Measurements from ENCODE around the gene HOXA5.

DNA sequence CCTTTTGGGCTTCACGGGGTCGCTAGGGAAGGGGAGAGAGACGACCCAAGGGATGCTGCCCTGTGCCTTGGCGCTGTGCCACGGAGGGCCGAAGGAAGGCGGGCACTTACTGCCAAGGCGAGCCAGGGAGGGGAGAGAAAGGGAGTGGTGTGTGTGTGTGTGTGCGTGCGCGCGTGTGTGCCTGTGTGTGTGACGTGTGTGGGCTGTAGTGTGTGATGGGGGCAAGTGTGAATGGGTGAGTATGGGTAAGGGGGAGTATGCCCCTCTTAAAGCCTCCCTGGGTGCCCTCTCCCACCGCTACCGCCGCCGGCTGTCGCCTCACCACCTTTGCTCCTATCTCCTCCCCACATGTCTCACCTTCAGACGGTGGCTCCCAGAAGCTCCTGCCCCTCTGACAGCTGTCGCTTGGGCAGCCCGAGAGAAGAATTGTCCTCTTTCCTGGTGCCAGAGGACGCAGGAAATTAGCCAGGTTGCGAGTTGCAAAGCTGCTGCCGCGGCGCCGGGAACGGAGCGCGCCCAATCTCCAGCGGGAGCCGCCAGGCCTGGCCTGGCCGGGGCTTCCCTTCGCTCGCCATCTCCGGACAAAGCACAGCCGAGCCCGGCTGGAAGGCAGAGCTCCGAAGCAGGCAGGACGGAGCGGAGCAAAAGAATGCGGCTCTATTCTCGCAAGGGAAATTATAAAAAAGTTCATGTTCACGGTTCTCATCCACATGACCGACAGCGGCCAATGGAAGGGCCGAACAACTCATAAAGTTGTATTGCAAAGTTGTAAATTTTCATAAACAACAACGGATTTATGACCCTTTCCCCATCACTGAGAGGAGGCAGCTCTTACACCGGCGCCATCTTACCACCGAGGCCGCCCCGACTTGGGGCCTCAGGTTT, 8.7 kb upstream of the HOXA5 start, which contains the start of gene HOXA3:
- TF ChIP-seq CTCF (IDR thresholded peaks at IDR 0.05) (no peak), POLR2A (IDR thresholded peaks at IDR 0.05) (peak; percentile 96)
